Muscle of arm (tissue), 12 donors: ENCODE results near the gene CPED1. TPM values are rescaled to one million over a fixed set of nuclear protein-coding genes. Genes with fewer than 3 reads are reported as not detected.
"Not testable (repeated sequence)": the region's sequence is repeated elsewhere in the genome, so short reads cannot be mapped to it uniquely, and the experiment has no call there.

Experiments used
- DNase-seq: peaks from one replicate; pipeline ENCODE4 v3.0.0-alpha.2; 2013
- polyA plus RNA-seq, 12 donors: library from polyadenylated mRNA; unstranded; fragments of 120-200 nt; gene quantifications; one replicate each; pipeline ENCODE4 v1.2.1, GENCODE V29; 2013; ENCODE audit not compliant: insufficient read length in 12 of 12

CPED1 gene
- polyA plus RNA-seq, 12 donors = 6.7 to 35.5 (median 14.5) TPM; not detected in 1

DNA sequence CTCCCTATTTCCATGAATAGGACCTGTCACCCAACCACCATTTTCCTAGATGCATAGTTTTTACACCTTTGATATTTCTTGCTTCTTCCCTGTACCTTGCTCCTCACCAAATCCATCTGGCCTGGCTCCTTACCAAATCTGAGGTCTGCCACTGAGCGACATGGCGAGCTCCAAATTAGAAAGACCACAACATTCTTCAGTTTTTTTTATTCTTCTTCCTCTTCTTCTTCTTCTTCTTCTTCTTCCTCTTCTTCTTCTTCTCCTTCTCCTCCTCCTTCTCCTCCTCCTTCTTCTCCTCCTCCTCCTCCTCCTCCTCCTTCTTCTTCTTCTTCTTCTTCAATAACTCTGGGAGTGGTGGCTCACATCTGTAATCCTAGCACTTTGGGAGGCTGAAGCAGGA lies 7.1 kb downstream of the CPED1 start:
- no peak for DNase-seq

DNA sequence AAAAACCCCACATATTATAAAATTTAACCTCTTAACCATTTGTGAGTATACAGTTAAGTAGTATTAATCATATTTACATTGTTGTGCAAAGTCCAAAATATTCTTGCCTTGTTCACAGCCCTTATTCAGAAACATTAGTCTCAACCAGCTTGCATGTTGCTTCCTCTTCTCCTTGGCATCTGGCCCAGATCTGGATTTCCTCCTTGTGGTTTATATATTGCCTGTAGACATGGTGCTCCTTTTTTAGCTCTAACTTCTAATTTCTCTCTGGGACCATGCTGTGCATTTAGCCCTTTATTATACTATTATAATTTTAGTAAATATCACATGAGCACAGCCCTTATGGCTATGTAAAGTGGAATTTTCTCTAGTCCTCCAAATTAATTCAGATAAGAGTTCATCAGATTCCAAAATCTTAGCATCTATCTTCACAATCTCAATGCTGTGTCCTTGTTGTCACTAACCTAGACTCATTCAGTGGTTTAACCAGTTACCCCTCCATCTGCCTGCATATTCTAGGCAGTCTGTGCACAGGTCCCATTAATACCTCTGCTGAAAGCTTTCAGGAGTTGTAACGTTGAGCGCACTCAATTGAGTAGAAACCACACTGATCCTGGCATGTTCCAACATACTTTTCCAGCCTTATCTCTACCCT lies 7.9 kb downstream of the CPED1 start:
- DNase-seq = peak; percentile 72

DNA sequence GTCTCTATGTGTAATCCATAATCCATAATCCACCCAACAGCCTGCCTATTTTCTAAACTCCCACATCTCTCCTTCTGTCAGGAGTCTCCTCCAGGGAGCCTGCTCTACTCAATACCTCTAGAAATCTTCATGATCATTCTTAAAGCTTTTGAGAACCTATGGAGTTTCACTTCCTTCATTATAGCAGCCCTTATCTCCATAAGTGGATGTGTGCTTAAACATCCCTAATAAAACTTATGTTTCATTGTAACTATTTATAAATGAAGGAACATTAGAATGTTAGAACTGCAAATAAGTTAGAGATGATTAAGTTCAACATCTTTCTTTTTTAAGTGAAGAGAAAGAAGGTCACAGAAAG lies 8.5 kb downstream of the CPED1 start:
- no peak for DNase-seq

DNA sequence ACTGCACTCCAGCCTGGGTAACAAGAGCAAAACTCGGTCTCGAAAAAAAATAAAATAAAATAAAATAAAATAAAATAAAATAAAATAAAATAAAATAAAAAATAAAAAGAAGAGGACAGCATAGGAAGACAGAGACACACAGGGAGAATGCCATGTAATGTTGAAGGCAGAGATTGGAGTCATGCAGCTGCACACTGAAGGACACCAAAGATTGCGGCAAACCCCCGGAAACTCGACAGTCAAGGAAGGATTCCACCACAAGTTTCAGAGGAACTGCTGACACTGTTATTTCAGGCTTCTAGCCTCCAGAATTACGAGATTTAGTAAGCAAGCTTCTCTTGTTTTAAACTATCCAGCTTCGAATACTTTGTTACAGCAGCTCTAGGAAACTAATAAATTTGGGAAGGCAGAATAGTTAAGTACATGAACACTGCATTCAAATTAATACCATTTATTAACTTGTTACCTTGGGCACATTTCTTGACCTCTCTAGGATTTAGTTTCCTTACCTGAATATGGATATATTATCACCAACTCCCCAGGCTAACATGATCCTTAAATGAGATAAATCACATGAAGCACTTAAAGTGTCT lies 9.5 kb downstream of the CPED1 start:
- no peak for DNase-seq

DNA sequence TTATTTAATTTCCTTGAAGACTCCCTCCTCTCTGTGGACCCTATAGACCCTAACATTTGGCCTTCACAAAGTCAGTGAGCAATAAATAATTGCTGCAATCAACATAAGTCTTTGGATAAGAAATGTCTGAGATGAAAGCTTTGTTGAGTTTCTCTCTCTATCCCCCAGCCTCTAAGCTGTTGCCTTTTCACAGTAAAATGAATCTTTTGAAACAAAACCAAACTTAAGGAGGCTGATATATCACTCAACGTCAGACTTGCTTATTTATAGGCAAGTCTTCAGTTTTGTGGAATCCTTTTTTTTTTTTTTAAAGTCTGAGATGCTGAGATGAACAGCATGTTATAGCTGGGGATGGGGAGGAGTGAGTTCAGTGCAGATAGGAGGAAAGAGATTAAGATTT lies 10.0 kb downstream of the CPED1 start:
- no peak for DNase-seq

DNA sequence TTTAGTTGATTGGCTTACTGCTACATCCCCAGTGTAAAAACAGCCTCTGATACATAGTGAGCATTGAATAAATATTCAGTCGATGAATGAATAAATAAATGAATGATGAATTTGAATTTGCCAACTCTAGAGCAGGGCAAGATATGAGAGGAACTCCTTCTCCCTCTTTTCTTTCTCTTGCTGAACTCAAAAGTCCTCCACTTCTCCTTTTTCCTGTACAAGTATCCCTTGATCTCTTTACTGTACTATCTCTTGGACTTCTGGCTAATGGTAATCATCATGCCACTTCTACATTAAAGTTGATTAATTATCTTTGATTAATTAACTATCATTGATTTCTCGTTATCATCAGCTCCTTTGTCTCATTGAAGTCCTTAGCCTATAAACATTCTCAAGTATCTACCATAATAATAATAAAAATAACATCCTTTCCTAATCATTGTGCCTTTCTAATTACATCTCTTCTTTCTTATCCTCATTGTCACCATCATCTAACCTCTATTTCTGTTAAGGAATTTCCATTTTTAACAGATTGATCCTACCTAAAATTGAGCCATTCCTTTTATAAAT lies 10.6 kb downstream of the CPED1 start:
- no peak for DNase-seq

DNA sequence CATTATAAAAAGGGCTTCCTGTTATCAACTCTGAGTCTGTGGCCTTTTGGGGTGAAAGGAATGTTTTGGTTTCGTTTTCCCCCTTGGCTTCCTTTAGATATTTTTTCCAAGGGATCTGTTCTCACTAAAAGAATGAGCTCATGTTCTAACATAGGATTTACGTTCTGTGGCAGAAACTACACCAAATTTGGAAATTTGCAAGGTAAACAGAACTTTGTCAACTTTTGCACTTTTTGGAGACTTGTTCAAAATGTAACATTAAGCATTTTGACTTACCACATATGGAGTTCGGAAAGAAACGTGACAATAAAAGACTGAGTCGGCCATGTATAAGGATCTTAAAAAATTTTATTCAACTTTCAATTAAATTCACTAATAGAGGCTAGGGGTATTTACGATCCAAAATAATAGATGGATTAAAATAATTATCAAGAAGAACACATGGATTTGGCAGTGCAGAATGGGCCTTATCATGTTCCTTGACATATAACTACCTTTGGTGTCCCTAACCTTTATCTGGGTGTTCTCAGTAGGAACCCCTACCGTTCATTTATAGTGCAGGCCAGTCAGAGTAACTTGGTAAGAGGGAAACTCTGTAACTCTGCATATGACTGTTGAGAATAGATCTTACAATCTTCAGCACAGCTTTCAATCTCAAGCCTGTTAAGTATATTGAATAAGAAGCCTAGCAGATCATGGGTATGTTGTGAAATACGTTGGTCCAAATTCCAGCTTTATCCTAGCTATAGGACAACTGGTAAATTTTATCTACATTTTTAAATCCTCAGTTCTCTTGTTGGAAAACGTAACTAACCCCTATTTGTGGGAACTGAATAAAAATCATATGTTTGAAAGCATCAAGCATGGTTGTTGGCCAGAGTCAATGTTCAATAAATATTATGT lies 11.8 kb downstream of the CPED1 start:
- DNase-seq = peak; percentile 57

DNA sequence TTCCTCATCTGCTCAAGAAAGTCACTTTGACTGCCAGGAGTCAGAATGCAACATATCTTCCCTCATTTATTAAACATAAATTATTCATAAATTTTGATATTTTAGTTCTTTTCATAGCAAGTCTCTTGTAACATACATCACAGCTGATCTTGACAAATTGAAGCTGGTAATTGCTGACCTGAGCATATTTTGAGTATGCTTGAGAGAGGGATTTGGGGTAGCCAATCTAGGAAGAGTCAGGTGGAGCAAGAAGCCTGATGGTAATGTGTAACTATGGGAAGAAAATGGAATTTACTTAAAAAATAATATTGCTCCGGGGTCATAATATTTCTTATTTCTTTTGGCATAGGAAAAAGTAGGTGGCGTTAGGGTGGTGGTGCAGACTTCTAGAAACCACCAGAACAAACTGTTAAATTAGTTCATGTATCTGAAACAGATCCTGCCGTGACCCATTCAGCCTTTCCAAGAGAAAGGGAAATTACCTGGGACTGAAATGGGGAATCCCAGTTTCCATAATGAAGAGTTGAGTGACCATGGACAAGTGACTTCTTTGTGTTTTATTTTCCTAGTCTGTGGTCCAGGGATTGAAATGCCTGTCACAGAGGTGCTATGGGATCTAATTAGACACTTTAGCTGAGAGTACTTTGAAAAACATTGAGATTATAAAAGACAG lies 12.9 kb downstream of the CPED1 start:
- no peak for DNase-seq

DNA sequence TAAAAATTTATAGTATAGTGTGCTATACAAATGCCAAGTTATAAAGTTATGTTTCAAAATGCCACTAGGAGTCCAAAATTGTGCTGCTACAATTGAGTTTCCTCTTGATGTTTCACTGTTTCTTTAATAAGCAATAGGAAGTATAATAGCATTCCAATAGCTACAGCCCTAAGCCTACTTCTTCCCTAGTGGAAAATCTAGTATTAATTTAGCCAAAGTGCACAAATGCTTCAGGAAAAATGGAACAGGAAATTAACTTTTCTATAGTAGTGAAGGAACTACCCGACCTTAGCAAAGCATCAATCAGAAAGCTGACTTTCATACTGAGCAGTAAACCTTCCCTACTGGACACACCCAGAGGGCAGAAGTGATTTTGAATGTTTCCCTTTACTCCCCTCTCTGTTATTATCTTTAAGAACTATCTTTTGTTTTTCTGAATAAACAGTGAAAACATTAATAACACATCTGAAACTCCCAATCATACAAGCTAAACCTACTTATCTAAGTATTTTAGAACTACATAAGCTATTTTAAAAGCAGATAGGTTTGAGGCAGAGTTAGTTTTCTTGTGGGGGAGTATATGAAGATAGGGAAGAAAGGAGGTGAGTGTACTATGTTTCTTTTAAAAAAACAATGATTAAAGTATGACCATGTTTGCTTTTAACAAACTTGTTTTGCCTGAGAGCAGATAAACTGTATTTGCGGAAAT lies 13.7 kb downstream of the CPED1 start:
- peak; percentile 49 for DNase-seq

DNA sequence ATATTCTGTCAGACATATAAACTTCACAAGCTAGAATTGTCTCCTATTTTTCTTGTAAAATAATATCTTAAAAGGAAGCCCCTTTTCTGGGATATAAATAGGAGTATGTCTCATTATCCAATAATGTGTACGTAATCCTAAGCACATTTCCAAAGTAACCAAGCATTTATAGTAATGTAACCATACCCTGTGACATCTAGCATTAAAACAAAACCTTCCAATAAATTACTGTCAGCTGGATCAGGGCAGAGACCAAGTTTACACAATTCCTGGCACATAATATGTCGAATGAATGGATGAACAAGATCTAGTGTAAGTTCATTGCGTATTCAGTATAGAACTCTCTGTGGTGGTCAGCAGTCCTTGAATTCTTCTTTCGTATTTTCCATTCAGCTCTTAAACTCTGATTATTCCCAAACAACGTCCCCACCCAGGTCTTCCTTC lies 14.3 kb downstream of the CPED1 start:
- DNase-seq = peak; percentile 51

DNA sequence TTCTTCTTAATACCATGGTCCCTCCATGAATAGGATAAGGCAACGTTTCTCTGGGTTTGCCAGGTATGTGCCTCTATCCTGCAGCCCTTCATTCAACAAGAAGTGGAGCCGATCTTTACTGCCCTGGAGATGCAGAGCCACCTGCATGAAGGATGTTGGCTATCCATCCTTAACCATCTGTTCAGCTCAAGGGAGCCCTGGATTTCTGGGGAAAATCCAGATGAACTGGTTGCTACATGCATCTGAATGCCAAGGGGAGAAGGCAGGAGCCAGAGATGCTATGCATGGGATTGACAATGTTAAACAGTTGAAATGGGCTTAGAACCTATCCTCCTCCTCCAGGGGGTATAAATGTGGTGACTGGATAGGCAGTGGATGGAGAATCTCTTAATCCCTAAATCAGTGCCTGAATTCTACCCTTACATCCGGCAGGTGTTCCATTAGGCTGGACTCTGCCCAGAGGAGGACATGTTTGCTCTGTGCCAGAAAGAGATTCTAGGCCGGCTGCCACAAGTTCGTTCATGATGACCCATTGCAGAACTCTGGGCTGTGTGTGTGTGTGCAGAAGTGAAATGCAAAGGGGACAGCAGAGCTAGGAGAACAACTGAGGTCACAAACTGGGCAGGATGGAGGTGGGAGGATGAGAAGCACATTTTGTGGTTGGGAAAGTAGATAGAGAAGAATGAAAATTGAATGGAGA lies 15.6 kb downstream of the CPED1 start:
- no peak for DNase-seq

DNA sequence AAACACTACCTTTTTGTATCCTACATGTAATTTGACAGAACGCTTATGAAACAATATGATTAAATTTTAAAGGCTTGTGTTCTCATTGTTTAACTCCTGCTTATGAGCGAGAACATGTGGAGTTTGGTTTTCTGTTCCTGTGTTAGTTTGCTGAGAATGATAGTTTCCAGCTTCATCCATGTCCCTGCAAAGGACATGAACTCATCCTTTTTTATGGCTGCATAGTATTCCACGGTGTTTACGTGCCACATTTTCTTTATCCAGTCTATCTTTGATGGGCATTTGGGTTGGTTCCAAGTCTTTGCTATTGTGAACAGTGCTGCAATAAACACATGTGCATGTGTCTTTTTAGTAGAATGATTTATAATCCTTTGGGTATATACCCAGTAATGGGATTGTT lies 16.5 kb downstream of the CPED1 start:
- DNase-seq = not testable (repeated sequence)

DNA sequence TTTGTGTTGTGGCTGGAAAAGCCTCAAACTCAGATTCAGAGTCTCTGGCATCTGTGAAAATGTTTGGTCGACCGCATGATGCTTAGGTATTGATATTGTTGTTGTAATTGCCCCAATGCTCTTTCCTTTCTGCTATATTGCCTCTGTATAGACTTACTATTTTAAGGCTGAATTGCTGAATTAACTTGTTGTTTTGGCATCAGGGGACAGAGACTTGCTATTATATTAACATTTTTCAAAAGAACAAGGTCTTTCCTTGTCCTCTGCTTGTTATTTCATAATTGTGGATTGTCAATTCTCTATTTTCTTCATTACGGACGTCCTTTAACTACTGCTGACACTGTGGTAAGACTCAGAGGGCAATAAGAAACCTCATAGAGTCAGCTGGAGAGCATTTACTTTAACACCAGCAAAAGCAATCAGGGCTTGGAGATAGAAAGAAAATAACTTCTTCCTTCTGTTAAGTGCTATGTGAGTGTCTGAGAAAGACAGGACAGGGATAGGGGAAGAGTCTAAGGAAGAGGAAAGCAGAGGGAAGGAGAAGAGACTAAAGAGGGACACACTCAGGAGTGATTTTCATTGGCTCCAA lies 17.6 kb downstream of the CPED1 start:
- DNase-seq = no peak

DNA sequence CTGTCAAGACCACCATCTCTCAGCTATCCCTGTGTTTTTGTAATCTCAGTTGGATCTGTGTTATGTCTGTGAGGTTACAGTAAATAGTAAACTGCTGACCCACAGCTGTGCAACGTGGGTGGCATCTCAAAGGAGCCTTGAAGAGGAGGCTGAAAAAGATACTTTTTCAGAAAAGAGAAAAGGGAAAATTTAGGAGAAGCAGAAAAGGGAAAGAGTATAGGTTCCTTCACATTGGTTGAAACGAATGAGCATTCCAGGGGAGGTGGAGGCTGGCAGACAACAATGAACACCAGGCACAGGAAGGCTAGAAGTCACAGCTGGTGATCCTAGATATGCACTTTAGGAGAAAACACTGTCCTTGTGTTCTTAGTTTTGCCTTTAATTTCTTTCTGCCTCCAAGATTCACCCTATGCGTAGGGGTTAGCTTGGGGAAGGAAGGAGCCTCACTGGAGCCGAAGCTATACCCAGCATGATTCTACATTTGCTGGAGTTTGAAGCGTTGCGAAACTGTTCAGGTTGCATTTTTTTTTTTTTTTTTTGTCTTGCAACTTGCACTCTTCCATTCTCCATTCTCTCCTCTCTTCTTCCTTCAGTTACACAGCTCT lies 18.3 kb downstream of the CPED1 start:
- DNase-seq = no peak

DNA sequence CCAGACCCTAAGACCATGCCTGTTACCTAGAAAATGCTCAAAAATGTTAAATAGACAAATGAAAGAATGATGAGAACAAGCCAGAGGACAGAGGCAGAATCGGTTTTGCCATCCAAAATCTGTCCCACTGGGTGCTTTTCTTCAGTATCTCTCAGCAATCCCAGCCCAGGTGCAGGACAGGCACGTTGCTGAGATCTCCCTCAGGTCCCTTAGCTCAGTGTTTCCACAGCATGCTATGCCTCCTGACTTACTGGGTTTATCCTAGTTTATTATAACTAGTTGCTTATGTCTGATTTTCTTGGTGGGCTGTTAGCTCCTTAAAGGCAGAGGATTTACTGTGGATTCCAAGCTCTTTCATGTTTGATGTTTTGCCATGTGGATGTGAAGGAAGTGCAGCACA lies 20.3 kb downstream of the CPED1 start:
- no peak for DNase-seq

DNA sequence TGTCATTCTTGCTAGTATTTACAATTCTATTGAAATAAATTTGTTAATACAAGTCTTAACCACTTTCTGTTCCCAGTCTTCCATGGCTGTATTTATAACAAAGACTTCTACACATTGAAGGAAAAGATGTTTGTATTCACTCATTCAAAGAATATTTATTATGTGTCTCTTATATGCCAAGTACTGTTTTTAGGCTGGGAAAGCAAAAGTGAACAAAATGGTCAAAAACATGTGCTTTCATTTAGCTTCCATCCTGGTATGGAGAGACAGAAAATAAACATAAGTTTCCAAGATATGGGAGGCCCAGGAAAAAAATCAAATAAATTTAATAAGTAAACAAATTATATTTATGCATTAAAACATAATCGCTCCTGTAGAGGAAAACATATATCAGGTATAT lies 22.9 kb downstream of the CPED1 start:
- no peak for DNase-seq

DNA sequence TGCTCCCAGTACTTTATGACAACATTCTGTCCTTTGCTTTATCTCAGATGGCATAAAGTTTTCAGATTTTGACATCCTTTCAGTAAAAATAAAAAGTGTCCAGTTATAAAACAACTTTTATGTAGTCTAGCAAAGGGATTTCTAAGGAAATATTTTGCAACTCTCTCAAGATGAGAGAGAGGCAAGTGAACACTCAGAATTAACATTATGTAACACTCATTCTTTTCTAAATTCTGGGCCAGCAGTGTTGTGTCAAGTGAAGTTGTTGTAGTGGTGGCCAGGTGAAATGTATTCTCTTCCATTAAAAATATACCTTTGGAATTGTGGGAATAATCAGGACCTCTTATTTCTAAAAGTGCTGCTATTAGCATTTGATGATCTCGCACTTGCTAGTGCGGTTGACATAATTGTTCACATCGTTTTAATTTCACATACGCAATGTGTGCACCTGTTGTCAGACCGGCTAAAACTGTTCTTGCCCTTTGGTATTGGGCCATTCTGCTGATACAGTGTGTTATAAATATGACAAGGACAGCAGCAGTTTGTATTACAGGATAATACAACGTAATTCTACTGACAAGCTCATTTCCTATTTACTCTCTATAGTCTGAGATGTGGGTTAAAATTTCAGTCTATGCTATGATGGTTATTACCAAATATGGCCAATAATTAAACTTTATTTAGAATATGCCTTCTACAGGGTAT lies 23.8 kb downstream of the CPED1 start:
- no peak for DNase-seq

DNA sequence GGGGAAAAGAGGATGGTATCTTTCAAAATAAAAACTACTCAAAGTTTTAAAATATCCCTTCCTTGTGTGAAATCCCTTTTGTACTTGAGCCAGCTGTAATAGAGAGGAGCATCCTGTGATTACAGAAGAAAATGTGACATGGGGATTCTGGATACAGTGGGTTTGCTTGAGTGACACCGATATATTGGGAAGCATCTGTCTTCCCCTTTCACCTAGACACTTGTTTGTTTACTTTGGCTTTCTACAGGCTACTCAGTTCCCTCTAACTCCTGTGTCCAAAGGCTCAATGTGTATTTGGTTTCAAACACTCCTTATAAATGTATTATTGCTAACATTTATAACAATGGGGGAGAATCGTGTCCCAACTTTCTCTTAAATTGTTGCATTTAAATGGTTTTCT lies 24.4 kb downstream of the CPED1 start:
- no peak for DNase-seq

DNA sequence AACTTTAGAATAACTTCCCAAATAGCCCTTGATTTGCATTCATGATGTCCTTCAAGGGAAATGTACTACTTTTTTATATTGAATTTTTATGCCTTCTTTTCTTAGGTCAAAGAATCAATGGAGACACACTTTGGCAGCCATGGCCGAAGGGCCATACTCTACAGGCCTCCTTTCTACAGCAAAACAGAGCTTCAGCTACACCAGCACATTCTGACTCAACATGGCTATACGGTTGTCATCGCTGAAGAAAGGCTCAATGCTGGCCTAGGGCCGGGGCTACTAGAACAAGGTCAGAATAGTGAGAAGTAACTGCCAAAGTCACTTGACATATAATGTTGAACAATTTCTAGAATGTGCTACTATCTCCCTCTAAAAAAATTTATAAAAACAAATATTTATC lies 27.0 kb downstream of the CPED1 start:
- no peak for DNase-seq
